Femur (tissue), 1 donor: ENCODE data around the gene PCBP3.

ENCODE experiments used
- DNase-seq: peaks from one replicate; pipeline ENCODE4 v3.0.0-alpha.2; 2017

PCBP3 gene

GRCh38 chr21:45764792-45765191 lies 121.3 kb downstream of the PCBP3 start:
- DNase-seq = no peak

- no peak for DNase-seq
Measured at GRCh38 chr21:45765375-45765774, 121.8 kb downstream of the PCBP3 start.

GRCh38 chr21:45766055-45766454 lies 122.5 kb downstream of the PCBP3 start:
- no peak for DNase-seq

GRCh38 chr21:45766501-45766900 lies 123.0 kb downstream of the PCBP3 start:
- DNase-seq = no peak

- DNase-seq = no peak
Measured at GRCh38 chr21:45767071-45768006, 123.8 kb downstream of the PCBP3 start.

- DNase-seq = no peak
Measured at GRCh38 chr21:45768011-45768739, 124.7 kb downstream of the PCBP3 start.

- DNase-seq = no peak
Measured at GRCh38 chr21:45768740-45769048, 125.2 kb downstream of the PCBP3 start.

GRCh38 chr21:45769294-45769693 lies 125.8 kb downstream of the PCBP3 start:
- DNase-seq = no peak

- DNase-seq = no peak
Measured at GRCh38 chr21:45769896-45770295, 126.4 kb downstream of the PCBP3 start.

GRCh38 chr21:45772180-45772579 lies 128.7 kb downstream of the PCBP3 start:
- no peak for DNase-seq

- no peak for DNase-seq
Measured at GRCh38 chr21:45774291-45774690, 130.8 kb downstream of the PCBP3 start.

GRCh38 chr21:45776971-45777370 lies 133.4 kb downstream of the PCBP3 start:
- no peak for DNase-seq

GRCh38 chr21:45778686-45779085 lies 135.2 kb downstream of the PCBP3 start:
- no peak for DNase-seq

- no peak for DNase-seq
Measured at GRCh38 chr21:45779226-45779625, 135.7 kb downstream of the PCBP3 start.

- DNase-seq = no peak
Measured at GRCh38 chr21:45780647-45781046, 137.1 kb downstream of the PCBP3 start.

GRCh38 chr21:45781741-45782140 lies 138.2 kb downstream of the PCBP3 start:
- DNase-seq = no peak

GRCh38 chr21:45786660-45787059 lies 143.1 kb downstream of the PCBP3 start:
- no peak for DNase-seq

- no peak for DNase-seq
Measured at GRCh38 chr21:45787371-45787770, 143.8 kb downstream of the PCBP3 start.

GRCh38 chr21:45788198-45788597 lies 144.7 kb downstream of the PCBP3 start:
- no peak for DNase-seq

GRCh38 chr21:45788637-45789506 lies 145.3 kb downstream of the PCBP3 start:
- DNase-seq = no peak

GRCh38 chr21:45790427-45790826 lies 146.9 kb downstream of the PCBP3 start:
- no peak for DNase-seq

- no peak for DNase-seq
Measured at GRCh38 chr21:45791562-45792418, 148.3 kb downstream of the PCBP3 start.
